ENCODE results near the gene FLNB. TPM values are rescaled to one million over a fixed set of nuclear protein-coding genes. Genes with fewer than 3 reads are reported as not detected.

Gene FLNB
- 10 to 100 TPM; 46.1 to 56.7 TPM for total RNA-seq

GRCh38 chr3:58008141-58009025 is at the start of gene FLNB:
TSS of gene FLNB (plus strand) at chr3:58008422. CDS start at chr3:58008565, 143 bp downstream.
- Mint-ChIP-seq H3K4me1 (ENCODE audit: low read depth) (peaks cover 42% of the 10 kb centered on the region), H3K9me3 (no peaks in the 10 kb centered on the region), H3K27me3 (ENCODE audit: low read depth) (no peaks in the 10 kb centered on the region), H3K4me3 (peak within 1 kb of the TSS; percentile 79 to 83), H3K27ac (peak within 1 kb of the TSS; percentile 44), H3K36me3 (ENCODE audit: insufficient read depth in 2 of 2) (no peaks in the 10 kb centered on the region)
- DNase-seq (peak; percentile 81 to 85), ATAC-seq (replicated peaks in 1 of 2) (peak; percentile 79 to 81)

- no peak for ATAC-seq (replicated peaks in 1 of 2)
- Mint-ChIP-seq H3K36me3 (ENCODE audit: insufficient read depth in 2 of 2) (no peaks in the 10 kb centered on the region), H3K4me1 (ENCODE audit: low read depth) (peaks cover 34% of the 10 kb centered on the region), H3K4me3 (peak overlapping the region in 1 of 2 donors; percentile 35), H3K9me3 (no peaks in the 10 kb centered on the region), H3K27ac (peak overlapping the region; percentile 48), H3K27me3 (ENCODE audit: low read depth) (no peaks in the 10 kb centered on the region)
- DNase-seq = no peak
Measured at GRCh38 chr3:57958642-57959422, 49.4 kb upstream of the FLNB start.

- Mint-ChIP-seq H3K4me3 (no peak overlapping the region), H3K4me1 (ENCODE audit: low read depth) (peaks cover 34% of the 10 kb centered on the region), H3K27me3 (ENCODE audit: low read depth) (no peaks in the 10 kb centered on the region), H3K9me3 (no peaks in the 10 kb centered on the region), H3K36me3 (ENCODE audit: insufficient read depth in 2 of 2) (no peaks in the 10 kb centered on the region), H3K27ac (peak overlapping the region; percentile 48)
- DNase-seq (no peak), ATAC-seq (replicated peaks in 1 of 2) (no peak)
Measured at GRCh38 chr3:57959423-57960173, 48.6 kb upstream of the FLNB start.

DNA sequence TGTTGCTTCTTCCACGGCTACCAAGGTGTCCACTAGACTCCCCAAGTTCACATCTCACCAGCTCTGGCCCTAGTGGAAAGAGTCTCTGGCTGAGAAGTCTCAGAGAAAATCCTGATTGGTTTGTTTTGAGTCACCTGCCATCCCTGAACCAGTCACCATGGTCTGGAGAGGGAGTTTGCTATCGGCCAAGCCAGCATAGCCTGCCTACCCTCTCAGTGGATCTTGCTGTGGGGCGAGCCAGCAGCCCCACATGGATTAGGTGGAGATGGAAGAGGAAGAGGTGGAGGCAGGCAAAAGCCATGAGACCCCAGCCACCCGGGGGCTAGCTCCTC is 48.1 kb upstream of the FLNB start:
- Mint-ChIP-seq H3K27ac (no peak overlapping the region), H3K4me1 (ENCODE audit: low read depth) (peaks cover 34% of the 10 kb centered on the region), H3K9me3 (no peaks in the 10 kb centered on the region), H3K36me3 (ENCODE audit: insufficient read depth in 2 of 2) (no peaks in the 10 kb centered on the region), H3K4me3 (no peak overlapping the region), H3K27me3 (ENCODE audit: low read depth) (no peaks in the 10 kb centered on the region)
- ATAC-seq (replicated peaks in 1 of 2) (no peak), DNase-seq (no peak)

GRCh38 chr3:57961177-57961827 is 46.9 kb upstream of the FLNB start:
- no peaks in the 10 kb centered on the region for H3K9me3 Mint-ChIP-seq
- DNase-seq (no peak), ATAC-seq (replicated peaks in 1 of 2) (no peak)
- no peaks in the 10 kb centered on the region for H3K27me3 Mint-ChIP-seq (ENCODE audit: low read depth)
- no peak overlapping the region for H3K4me3 Mint-ChIP-seq
- no peak overlapping the region for H3K27ac Mint-ChIP-seq
- H3K4me1 Mint-ChIP-seq (ENCODE audit: low read depth) = peaks cover 31% of the 10 kb centered on the region
- H3K36me3 Mint-ChIP-seq (ENCODE audit: insufficient read depth in 2 of 2) = no peaks in the 10 kb centered on the region

GRCh38 chr3:57961828-57962447 is 46.3 kb upstream of the FLNB start:
- H3K9me3 Mint-ChIP-seq = no peaks in the 10 kb centered on the region
- H3K36me3 Mint-ChIP-seq (ENCODE audit: insufficient read depth in 2 of 2) = no peaks in the 10 kb centered on the region
- H3K4me3 Mint-ChIP-seq = no peak overlapping the region
- peaks cover 27% of the 10 kb centered on the region for H3K4me1 Mint-ChIP-seq (ENCODE audit: low read depth)
- no peak overlapping the region for H3K27ac Mint-ChIP-seq
- ATAC-seq (replicated peaks in 1 of 2) (peak; percentile 35 to 36), DNase-seq (no peak)
- no peaks in the 10 kb centered on the region for H3K27me3 Mint-ChIP-seq (ENCODE audit: low read depth)

DNA sequence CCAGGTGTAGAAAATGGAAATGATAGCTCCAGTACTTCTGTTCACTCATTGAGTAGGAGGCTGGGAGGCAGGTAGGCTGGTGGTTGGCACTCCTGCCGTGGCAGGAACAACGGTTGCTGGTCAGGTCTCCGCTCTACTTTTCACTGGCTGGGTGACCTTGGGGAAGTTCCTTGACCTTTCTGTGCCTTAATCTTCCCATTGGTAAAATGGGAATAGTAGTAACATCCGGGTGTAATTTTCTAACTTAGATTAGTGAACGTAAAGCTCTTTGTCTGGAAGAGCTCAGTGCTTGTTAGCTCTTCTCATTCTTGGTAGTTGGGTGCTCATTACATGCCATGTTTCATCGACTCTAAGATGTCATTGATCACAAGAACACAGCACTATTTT is 45.8 kb upstream of the FLNB start:
- Mint-ChIP-seq H3K27ac (no peak overlapping the region), H3K4me1 (ENCODE audit: low read depth) (peaks cover 29% of the 10 kb centered on the region), H3K9me3 (peaks cover 0 to 3% of the 10 kb centered on the region in 2 donors), H3K36me3 (ENCODE audit: insufficient read depth in 2 of 2) (no peaks in the 10 kb centered on the region), H3K4me3 (no peak overlapping the region), H3K27me3 (ENCODE audit: low read depth) (no peaks in the 10 kb centered on the region)
- DNase-seq (no peak), ATAC-seq (replicated peaks in 1 of 2) (no peak)

DNA sequence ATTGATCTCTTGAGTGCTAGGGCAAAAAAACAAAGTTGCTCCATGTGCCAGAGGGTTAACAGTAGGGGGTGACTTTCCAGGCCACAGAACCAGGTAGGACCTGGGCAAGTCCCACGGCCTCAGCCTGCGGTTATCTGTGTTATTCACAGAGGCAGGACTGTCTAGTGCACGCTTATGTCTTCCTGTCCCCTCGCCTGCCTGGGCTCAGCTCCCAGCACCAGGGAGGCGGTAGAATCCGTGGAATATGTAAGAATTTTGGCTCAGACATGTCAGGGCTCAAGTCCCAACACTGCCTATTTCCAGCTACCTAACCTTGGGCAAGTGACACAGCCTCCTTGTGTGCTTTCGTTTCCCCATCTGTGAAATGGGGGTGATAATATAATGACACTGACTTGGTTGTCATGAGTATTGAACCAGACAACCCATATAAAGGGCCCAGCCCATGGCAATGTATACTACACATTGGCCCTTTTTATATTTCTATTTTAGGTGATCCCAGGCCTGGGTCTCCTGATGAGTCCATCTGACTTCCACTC is 44.3 kb upstream of the FLNB start:
- Mint-ChIP-seq H3K27me3 (ENCODE audit: low read depth) (no peaks in the 10 kb centered on the region), H3K36me3 (ENCODE audit: insufficient read depth in 2 of 2) (peaks cover 0 to 1% of the 10 kb centered on the region in 2 donors), H3K4me3 (no peak overlapping the region), H3K9me3 (peaks cover 0 to 3% of the 10 kb centered on the region in 2 donors), H3K27ac (no peak overlapping the region), H3K4me1 (ENCODE audit: low read depth) (peaks cover 34% of the 10 kb centered on the region)
- no peak for ATAC-seq (replicated peaks in 1 of 2)
- no peak for DNase-seq

GRCh38 chr3:57966829-57967228 is 41.4 kb upstream of the FLNB start:
- peaks cover 21% of the 10 kb centered on the region for H3K4me1 Mint-ChIP-seq (ENCODE audit: low read depth)
- ATAC-seq (replicated peaks in 1 of 2) = no peak

DNA sequence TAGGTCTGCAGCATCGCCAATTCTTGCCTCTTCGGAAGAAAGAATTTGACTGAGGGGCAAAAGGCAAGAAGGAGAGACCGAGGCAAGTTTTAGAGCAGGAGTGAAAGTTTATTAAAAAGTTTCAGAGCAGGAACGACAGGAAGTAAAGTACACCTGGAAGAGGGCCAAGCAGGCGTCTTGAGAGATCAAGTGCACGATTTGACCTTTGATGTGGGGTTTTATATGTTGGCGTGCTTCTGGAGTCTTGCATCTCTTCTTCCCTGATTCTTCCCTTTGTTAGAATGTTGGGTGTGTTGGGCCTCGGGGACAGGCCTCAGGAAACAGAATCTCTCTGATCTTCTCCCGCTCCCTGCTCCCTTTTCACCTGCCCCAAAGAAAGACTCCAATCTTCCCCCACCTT is 40.6 kb upstream of the FLNB start:
- DNase-seq = no peak

More at GRCh38 chr3:57966829-57967228, 41.4 kb upstream of the FLNB start:
- Mint-ChIP-seq H3K9me3 (peaks cover 0 to 3% of the 10 kb centered on the region in 2 donors), H3K27ac (no peak overlapping the region), H3K36me3 (ENCODE audit: insufficient read depth in 2 of 2) (peaks cover 0 to 1% of the 10 kb centered on the region in 2 donors), H3K4me3 (no peak overlapping the region), H3K27me3 (ENCODE audit: low read depth) (no peaks in the 10 kb centered on the region)
- no peak for DNase-seq

DNA sequence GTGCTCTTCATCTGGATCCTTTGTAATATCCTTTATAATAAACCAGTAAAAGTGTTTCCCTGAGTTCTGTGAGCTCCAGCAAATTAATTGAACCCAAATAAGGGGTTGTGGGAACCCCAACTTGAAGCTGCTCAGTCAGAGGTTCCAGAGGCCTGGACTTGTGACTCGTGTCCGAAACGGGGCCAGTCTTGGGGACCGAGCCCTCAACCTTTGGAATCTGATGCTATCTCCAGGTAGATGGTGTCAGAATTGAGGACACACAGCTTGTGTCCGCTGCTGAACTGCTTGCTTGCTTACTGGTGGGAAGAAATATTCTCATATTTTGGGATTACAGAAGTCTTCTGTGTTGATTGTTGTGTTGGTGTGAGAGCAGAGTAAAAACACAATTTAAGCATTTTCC is 39.7 kb upstream of the FLNB start:
- H3K27me3 Mint-ChIP-seq (ENCODE audit: low read depth) = no peaks in the 10 kb centered on the region
- H3K9me3 Mint-ChIP-seq = peaks cover 0 to 3% of the 10 kb centered on the region in 2 donors
- H3K4me3 Mint-ChIP-seq = no peak overlapping the region
- ATAC-seq (replicated peaks in 1 of 2) (no peak), DNase-seq (no peak)
- H3K27ac Mint-ChIP-seq = no peak overlapping the region
- peaks cover 0 to 1% of the 10 kb centered on the region in 2 donors for H3K36me3 Mint-ChIP-seq (ENCODE audit: insufficient read depth in 2 of 2)
- H3K4me1 Mint-ChIP-seq (ENCODE audit: low read depth) = peaks cover 33% of the 10 kb centered on the region

More for the DNA sequence above, 40.6 kb upstream of the FLNB start:
- Mint-ChIP-seq H3K27me3 (ENCODE audit: low read depth) (no peaks in the 10 kb centered on the region), H3K36me3 (ENCODE audit: insufficient read depth in 2 of 2) (peaks cover 0 to 1% of the 10 kb centered on the region in 2 donors), H3K4me1 (ENCODE audit: low read depth) (peaks cover 29% of the 10 kb centered on the region), H3K9me3 (peaks cover 0 to 3% of the 10 kb centered on the region in 2 donors), H3K4me3 (no peak overlapping the region), H3K27ac (no peak overlapping the region)
- ATAC-seq (replicated peaks in 1 of 2) = no peak

DNA sequence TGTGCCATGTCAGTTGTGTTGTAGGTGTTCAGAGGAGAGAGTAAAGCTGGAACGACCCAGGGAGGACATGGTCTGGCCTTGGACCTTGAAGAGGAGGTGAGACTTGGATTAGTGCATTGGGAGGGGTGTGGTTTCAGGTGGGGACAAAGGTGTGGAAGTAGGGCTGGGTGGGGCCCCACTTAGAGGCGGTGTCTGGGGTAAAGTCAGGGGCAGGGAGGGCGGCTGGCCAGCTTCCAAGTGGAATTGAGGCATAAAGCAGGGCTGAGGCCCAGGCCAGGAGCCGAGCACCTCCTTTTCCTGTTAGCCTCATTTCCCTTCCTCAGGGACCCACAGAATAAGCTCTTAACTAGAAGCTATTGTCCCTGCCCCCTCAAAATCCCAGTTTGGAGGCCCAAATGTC is 36.2 kb upstream of the FLNB start:
- H3K27me3 Mint-ChIP-seq (ENCODE audit: low read depth) = no peaks in the 10 kb centered on the region
- H3K27ac Mint-ChIP-seq = no peak overlapping the region
- ATAC-seq (replicated peaks in 1 of 2) (no peak), DNase-seq (no peak)
- H3K4me1 Mint-ChIP-seq (ENCODE audit: low read depth) = peaks cover 30% of the 10 kb centered on the region
- H3K4me3 Mint-ChIP-seq = no peak overlapping the region
- H3K36me3 Mint-ChIP-seq (ENCODE audit: insufficient read depth in 2 of 2) = peaks cover 0 to 1% of the 10 kb centered on the region in 2 donors
- peaks cover 0 to 3% of the 10 kb centered on the region in 2 donors for H3K9me3 Mint-ChIP-seq
